DLD1 (cell line): ENCODE data around the gene IGF1.

Source experiments
- in situ Hi-C: cut with HindIII; loops from 2 replicates; pipeline ENCODE4 v1.10.0; 2017; ENCODE audit warnings: low sequenced_read_pairs

The IGF1 gene

DNA sequence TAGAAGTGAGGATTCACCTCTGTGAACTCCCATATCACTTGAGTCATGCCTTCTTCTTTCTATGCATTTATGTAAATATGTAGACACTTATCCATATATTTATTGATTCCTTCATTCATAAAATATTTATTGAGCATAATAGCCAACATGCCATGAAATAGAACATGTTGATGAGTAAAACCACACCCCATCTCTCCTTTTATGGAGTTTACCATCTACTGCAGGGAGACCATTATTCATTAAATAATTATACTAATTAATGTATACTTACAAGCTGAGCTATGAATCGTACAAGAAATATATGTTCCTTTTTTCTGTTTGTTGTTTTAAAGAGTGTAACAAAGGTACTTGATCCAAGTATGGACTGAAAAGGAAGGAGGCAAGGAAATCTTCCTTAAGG lies 17.4 kb upstream of the IGF1 start:
- in situ Hi-C loops, result no loop called here

GRCh38 chr12:102496591-102496990 lies 16.2 kb upstream of the IGF1 start:
- in situ Hi-C loops, result no loop called here

- in situ Hi-C loops, result no loop called here
Measured at GRCh38 chr12:102487226-102487625, 6.9 kb upstream of the IGF1 start.

DNA sequence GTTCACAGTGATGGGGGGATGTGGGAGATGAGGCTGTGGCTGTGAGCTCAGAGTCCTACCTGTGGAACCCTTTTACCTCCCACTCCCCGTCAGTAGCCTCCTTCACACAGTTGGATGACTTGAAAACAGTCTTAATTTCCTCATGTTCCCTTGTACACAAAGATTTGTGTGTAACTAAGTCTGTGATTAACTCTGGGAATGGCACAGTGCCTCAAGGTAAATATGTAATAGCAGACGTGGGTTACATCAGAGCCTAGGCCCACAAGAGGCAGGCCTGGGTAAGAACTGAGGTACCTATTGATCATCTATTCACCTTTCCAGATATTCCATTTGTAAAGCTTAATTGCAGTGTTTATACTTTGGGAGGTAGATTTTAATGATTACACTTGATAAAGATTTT lies 5.8 kb upstream of the IGF1 start:
- in situ Hi-C loops, result no loop called here

DNA sequence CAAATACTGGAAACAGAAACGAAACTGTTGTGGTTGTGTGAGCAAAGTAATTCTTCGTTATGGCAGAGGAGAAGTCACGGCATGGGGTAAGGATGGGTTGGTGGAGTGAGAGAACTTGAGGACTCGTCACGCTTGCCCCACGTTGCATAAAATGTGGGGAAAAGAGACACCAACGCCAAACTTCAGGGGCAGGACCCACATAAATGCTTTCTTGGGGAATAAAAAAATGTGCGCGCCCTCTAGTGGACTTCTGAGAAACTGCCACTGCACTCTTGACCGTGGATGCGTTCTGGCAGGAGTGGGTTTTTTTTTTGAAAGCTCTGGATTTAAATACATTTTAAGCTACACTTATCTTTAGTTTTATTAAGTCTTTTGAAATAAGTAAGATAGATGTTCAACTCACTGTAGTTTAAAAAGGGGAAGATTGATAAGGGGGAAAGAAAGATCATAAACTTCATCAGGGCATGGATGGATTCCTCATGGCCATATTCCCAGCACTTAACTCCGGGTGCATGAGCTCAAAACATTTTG lies 4.1 kb upstream of the IGF1 start:
- in situ Hi-C loops, result no loop called here

GRCh38 chr12:102484017-102484416 lies 3.7 kb upstream of the IGF1 start:
- in situ Hi-C loops, result no loop called here

- in situ Hi-C loops, result no loop called here
Measured at GRCh38 chr12:102483466-102483865, 3.1 kb upstream of the IGF1 start.

DNA sequence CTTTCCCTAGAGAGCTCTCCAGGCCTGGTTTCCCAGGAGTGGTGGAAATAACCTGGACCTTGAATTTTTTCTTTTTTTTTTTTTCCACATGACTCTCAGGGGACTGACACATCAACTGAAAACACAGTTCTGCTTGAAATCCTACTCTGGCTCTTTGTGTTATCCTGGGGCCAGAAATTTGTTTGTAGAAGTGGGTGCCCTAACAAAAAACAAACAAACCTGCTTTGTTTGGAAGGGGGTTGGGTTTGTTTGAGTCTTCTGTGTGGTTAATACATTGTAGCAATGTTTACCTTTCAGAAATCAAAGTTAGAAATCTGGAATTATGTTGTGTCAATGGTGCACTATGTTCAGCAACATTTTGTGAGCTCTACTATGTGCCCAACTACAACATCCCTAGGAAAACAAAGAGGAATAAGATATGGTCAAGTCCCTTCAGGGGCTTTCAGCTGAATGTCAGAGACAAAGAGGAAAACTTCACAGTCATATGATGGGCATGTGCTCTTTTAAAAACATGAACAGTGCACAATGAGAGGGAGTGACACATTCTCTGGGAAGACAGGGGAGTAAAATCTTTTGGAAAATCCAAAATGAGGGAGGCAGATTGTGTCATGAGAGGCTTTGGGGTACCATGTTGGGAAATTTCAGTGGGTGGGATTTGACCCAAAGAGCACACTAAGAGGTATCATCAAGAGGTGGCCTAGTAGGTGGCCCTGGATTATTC lies 1.5 kb upstream of the IGF1 start:
- in situ Hi-C loops, result no loop called here

DNA sequence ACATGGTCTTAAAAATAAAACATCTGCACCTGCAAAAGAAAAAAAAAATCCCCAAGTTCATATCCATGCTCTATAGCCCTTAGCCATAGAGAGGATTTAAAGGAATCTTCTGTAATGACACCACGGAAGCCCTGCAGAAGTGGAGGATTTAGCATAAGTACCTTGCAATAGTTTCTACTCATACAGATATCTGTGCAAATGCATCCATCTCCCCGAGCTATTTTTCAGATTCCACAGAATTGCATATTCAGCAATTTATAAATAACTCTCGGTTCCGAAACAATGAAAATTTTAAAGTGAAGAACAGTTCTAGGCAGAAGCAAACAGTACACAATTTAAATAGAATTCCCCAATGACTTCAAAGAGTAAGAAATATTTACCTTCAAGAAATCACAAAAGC lies 424 bp downstream of the IGF1 start:
- in situ Hi-C loops, result no loop called here

DNA sequence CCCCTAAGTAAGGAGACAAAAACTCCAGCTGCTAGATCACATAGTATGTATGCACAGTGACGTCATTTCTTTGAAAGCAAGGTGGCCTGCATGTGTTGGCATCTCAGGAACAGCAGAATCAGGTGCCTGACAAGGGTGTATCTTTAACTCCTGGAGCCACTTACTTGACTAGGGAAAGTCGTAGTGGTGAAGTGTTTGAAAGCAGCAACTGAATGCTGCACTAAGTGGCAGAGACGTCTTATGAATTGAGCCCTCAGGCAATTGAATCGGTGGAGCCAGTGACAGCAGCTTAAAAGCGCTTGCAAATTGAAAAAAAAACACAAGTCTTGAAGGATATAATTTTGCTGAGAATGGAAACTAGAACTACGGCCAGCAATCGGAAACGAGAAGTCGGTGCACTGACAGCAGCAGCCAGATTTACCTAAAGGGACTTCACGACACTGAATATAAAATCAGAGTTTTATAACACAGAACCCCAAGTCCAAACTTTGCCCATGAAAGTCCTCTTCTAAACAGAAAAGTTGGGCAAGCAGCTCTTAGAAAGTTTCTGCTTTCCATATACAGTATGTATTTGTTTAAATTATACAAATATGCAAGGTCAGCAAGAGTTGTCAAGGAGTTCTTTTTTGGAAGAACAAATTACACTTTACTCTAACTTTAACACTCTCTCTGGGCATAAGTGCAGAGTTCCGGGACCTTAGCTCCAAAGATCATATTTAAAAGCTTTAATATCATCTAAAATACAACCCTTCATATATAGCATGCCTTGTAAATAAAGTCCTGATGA lies 1.1 kb downstream of the IGF1 start:
- in situ Hi-C loops, result no loop called here

DNA sequence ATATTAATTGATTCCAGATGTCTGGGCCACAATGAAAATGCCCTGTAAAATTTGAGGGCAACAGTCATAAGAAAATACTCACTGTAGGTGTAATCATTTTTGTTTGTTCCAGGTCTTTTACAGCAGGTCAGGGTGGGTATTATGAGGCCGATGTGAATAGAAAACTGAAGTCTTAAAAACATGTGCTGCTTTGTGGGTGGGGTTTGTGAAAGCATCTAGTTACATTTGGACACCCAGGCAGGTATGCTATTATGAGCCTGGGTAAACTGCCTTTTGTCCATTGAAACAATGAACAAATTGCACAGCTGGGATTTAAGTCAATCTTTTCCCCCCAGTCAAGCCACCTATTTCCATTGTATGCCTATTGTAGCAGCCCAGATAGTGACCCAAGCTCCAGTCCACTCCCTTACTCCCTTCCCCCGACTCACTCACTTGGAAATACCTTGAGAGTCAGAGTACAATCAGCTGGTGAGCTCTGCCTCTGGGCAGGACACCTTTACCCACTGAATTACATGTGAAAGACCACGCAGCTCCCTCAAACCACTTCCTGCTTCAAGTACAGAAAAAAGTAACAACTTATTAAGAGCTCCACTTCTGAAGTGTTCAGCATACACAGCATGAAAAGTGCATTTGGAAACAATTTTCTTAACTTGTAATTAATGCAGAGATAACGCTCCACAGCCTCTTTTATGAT lies 1.8 kb downstream of the IGF1 start:
- in situ Hi-C loops, result no loop called here

DNA sequence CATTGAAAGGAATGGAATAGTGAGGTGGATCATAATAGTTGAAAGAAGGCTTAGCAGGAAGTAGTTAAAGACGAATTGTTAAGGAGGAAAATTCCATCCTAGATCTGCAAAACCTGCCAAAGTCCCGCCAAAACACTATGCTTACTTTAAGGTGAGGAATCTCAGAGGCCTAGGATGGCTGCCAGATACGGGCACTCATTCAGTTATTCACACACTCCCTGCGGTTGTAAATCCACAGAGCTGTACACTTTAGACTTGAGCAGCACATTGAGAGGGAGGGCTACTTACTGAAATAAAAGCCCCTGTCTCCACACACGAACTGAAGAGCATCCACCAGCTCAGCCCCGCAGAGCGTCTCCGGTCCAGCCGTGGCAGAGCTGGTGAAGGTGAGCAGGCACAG lies 5.0 kb downstream of the IGF1 start:
- in situ Hi-C loops, result no loop called here

DNA sequence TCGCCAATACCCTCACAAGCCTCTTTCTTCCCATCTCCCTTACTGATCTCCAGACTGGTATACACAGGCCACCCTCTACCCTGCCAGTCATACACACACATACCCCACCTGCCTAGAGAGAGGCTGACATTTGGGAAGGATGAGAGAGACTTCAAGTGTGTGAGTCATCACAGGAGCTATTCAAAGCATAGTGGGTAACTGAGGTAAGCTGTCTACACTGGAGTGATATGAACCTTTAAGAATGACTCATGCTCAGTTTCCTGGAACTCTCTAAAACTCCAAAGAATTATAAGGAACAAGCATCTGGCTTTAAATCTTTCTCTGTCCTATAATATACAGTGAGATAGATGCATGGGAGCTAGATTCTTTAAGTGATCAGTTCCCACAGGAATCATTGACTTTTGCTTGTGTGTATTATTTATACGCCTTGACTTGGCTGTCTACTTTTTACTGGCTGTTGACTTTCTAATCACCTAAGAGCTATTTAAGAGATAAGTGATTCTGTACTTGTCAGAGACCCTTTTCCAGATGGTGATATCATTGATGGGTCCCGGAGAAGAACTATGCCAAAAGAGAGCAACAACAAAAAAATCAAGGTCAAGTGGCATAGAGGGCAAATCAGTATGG lies 5.8 kb downstream of the IGF1 start:
- in situ Hi-C loops, result no loop called here

- in situ Hi-C loops, result no loop called here
Measured at GRCh38 chr12:102472496-102472895, 7.9 kb downstream of the IGF1 start.

GRCh38 chr12:102471556-102471955 lies 8.8 kb downstream of the IGF1 start:
- in situ Hi-C loops, result no loop called here

DNA sequence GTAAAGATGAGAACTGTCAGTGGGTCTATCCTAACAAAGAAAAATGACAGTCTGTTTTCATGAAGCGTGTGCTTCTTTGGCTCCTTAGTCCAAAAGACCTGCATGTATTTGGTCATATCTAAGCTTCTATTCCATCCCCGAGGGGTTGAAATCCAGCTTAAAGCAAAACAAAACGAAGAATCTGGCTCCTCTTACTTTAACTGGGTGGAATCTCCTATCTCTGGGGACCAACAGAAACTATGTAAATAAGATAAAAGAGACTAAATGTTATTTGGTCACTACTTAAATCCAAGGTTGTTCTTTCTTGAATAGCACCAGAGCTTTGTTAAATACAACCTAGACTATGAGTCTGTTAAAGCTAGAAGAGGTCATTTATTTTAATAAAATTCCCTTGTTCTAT lies 9.4 kb downstream of the IGF1 start:
- in situ Hi-C loops, result no loop called here

DNA sequence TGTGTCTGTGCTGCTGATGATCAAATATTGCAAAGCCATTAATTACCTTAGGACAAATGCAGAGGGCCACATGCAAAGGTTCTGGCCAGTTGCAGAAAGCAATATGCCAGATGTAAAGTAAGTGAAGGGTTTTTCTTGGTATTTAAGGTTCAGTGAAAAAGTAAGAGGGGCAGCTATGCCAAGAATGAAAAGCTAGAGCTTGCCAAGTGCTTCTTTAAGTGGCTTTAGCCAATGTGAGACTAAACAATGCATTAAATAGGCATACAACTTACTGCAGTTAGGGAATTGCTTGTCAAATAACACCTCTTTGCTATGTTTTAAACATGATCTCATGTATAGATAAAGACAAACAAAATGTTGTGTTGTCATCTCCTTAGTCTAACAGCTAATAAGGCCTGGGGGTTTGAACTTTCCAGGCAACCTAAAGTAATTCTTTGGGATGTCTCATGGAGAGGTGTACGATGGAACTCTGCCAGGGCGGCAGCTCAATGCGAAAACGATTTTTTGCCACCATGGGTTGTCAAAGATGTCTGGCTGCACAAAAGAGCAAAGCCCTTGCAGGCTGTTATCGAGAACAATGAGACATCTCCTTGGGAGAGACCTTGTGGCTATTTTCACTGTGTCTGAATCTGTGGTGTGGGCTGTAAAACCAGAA lies 12.0 kb downstream of the IGF1 start:
- in situ Hi-C loops, result no loop called here

DNA sequence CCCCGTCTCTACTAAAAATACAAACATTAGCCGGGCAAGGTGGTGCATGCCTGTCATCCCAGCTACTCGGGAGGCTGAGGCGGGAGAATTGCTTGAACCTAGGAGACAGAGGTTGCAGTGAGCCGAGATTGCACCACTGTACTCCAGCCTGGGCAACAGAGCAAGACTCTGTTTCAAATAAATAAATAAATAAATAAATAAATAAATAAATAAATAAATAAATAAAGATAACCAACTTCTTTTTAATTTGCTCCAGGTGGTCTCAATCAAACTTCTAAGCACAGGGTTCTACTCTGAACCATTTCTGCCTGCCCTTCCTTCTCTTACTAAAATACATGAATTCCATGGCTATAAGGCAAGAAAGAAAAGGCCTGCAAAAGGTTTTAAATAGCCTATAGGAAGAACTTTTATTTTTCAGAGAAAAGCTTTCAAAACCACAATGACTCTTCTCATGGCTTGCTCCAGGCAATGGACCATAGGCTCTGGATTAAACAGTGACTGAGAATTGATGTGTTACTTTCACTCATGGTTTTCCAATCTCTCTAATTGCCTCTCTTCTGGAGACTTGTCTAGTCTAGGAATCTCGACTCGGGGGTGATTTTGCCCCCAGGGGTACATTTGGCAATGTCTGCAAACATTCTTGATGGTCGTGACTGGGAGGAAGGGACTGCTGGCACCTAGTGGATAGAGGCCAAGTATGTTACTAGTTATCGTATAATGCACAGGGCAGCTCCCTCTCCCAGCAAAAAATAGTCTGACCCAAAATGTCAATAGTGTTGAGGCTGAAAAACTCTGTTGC lies 14.4 kb downstream of the IGF1 start:
- in situ Hi-C loops, result no loop called here

DNA sequence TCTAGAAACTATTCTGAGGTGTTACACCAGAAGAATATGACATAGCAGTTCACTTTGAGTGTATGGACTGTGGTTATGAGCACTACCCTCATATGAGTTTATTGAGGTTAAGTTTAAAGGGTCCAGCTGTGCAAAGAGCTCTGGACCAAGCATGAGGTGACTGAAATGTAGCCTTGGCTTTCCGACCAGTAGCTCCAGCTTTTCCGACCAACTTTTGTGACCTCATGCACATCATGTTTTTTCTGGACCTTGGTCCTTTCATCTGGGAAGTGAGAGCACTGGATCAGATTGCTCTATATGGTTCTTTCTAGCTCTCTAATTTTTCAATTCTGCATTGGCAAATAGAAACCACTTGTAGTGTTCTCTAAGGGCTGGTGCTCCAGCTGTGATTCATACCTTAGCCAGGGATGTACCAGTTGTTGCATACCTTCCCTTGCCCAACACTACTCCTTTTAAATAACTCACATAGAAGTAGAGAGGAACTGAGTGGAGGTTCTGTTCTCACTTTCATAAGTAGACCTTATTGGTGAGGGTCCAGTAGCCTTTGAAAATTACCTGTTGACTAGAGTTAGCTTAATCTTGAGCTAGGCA lies 16.6 kb downstream of the IGF1 start:
- in situ Hi-C loops, result no loop called here
